ENCODE results near the gene VASP.

The VASP gene

DNA sequence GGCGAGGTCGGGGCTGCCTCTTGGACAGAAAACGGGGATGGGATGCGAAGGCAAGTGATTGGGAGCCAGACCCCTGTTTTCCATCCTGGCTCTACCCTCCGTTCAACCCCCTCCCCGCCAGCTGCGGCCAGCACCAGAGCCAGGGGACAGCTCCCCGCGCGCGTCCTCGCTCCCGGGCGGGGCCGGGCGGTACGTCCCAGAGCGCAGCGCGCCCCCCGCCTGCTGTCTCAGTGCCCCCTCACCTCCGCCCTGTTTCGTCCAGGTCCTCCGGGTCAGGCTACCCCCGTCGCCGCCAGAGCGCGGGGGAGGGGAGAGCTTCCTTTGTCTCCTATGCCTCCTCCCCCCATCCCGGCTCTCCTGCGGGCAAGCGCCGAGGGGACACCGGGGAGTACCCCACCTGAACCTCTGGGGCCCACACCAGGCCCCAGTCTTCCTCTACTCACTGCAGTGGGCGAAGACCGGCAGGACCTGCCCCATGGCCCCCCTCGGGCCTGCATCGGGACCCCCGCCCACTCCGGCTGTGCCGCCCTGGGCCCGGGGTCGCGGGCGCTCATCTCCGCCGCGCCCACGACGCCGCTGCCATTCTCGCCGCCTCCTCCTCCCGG lies 10.8 kb upstream of the VASP start:
- TF ChIP-seq, protein P1, sequence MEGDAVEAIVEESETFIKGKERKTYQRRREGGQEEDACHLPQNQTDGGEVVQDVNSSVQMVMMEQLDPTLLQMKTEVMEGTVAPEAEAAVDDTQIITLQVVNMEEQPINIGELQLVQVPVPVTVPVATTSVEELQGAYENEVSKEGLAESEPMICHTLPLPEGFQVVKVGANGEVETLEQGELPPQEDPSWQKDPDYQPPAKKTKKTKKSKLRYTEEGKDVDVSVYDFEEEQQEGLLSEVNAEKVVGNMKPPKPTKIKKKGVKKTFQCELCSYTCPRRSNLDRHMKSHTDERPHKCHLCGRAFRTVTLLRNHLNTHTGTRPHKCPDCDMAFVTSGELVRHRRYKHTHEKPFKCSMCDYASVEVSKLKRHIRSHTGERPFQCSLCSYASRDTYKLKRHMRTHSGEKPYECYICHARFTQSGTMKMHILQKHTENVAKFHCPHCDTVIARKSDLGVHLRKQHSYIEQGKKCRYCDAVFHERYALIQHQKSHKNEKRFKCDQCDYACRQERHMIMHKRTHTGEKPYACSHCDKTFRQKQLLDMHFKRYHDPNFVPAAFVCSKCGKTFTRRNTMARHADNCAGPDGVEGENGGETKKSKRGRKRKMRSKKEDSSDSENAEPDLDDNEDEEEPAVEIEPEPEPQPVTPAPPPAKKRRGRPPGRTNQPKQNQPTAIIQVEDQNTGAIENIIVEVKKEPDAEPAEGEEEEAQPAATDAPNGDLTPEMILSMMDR (IDR thresholded peaks at IDR 0.05) = no peak

DNA sequence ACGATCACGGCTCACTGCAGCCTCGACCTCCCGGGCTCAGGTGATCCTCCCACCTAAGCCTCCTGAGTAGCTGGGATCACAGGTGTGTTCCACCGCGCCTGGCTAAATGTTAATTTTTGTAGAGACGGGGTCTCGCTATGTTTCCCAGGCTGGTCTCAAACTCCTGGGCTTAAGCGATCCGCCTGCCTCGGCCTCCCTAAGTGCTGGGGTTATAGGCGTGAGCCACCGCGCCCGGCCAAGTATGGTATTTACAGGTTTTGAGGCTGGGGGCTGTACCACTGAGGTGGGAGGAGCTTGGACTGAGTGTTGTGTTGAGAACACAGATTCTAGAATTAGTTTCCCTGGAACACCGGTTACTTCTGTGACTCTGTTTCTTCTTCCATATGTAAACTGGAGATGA lies 9.5 kb upstream of the VASP start:
- TF ChIP-seq, protein P1 (IDR thresholded peaks at IDR 0.05) = no peak

DNA sequence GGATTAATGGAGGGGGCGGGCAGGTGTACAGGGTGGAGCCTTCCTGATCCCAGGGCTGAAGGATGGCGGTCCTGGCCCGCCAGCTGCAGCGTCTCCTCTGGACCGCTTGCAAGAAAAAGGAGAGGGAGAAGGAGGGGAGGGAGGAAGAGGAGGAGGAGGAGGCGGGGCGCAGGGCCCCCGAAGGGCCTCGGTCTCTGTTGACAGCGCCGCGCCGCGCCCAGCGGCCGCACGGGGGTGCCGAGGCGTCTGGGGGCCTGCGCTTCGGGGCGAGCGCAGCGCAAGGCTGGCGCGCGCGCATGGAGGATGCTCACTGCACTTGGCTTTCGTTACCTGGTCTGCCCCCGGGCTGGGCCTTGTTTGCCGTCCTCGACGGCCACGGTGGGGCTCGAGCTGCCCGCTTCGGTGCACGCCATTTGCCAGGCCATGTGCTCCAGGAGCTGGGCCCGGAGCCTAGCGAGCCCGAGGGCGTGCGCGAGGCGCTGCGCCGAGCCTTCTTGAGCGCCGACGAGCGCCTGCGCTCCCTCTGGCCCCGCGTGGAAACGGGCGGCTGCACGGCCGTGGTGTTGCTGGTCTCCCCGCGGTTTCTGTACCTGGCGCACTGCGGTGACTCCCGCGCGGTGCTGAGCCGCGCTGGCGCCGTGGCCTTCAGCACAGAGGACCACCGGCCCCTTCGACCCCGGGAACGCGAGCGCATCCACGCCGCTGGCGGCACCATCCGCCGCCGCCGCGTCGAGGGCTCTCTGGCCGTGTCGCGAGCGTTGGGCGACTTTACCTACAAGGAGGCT lies 8.7 kb upstream of the VASP start, which contains the start of gene PPM1N:
Gene PPM1N, plus strand, starts transcription at position 33 of the 785 bp plus-strand sequence. Its CDS starts 30 bp downstream, at position 63.
- TF ChIP-seq, protein P1 (IDR thresholded peaks at IDR 0.05) = no peak

DNA sequence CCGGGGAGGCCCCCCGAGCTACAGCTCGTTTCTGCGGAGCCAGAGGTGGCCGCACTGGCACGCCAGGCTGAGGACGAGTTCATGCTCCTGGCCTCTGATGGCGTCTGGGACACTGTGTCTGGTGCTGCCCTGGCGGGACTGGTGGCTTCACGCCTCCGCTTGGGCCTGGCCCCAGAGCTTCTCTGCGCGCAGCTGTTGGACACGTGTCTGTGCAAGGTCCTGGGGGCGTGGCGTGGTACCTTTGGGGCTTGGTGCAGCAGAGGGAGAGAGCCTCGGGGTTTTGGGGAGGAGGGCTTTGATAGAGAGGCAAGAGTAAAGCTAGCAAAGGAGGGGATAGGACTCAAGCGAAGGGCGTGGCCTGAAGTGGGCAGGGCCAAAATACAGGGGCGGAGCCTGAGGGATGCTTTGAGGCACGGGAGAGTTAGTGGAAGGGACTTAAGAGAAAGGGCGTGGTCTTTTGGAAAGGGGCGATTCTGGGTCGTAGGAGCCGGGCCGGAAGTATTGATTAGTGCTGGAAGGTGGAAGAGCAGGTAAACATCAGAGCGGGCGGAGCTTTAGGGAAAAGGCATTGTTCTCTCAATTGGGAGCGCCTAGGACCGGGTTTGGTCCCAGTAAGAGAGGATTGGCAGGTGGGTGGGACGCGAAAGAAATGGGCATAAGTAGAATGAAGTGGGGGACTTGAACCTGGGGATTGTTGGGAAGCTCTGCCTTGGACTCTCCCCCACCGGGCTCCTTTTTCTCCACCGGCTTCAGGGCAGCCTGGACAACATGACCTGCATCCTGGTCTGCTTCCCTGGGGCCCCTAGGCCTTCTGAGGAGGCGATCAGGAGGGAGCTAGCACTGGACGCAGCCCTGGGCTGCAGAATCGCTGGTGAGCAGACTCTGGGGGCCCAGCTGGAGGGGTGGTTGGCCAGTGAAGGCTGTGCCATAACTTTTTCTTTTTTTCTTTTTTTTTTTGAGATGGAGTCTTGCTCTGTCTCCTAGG lies 7.8 kb upstream of the VASP start:
- TF ChIP-seq, protein P1 (IDR thresholded peaks at IDR 0.05) = no peak

DNA sequence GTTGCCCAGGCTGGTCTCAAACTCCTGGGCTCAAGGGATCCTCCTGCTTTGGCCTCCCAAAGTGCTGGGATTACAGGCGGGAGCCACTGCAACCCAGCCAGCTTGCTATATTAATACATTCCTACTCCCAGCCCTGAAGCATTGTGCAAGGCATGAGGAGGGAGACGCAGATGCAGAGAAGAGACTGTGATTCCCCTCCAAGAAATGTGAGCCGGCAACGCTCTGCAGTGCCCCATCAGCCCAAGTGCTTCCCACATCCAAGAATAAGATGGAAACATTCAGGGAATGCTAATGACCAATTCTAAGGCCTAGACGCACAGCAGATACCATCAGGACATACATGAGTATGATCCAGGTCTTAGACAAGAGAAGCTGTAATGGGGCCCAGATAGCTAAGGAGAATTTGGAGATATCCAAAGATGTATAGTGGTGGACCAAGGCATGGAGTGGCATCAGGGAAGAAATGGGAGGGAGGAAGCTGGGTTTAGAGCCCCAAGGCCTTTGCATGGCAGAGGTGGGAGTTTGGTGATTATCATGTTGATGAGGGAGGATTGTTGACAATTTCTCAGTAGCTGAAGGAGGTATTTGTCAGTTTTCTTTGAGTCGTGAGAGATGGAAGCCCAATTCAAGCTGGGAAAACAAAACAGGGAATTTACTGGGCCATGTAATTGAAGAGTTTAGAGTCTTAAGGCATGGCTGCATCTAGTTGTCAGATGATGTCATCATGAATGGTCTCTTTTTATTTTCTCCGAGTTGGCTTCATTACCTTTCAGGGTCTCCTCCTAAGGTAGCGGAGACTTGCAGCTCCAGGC lies 6.2 kb upstream of the VASP start:
- TF ChIP-seq, protein P1 (IDR thresholded peaks at IDR 0.05) = no peak

DNA sequence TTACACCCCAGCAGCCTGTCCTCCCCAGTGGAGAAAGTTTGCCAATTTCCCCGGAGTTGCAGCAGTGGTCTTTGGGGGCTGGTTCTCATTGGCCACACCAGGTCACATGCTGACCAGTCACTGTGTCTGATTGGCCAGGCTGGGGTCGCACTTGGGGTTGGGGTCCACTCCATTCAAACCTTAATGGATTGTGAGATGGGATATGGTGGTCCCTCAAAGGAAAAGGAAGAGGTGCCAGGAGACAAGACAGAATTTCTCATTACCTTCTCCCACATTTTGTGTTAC lies 5.6 kb upstream of the VASP start:
- TF ChIP-seq, protein P1 (IDR thresholded peaks at IDR 0.05) = no peak

DNA sequence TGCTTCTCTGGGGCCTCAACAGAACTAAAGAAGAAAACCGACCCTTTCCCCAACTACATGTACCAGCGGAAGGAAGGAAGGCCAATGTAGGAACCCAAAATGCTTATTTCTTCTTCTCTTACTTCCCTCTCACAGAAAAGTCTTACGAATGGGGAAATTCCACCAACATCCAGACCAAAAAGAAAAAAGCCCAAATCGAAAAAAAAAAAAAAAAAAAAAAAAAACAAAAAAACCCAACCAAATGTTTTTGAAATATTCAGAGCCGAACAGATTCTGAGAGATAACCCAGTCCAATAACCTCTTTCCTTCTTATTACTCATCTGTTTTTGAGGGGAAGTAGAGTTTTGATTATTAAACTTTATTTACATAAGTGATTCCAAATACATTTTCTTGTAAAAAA lies 5.2 kb upstream of the VASP start:
- TF ChIP-seq, protein P1 (IDR thresholded peaks at IDR 0.05) = no peak
